GM18507 (cell line): Measurements from ENCODE around the gene G6PC3.
A peak's percentile ranks its signal among the peaks of the same experiment; 100 is the strongest.
"Not testable (repeated sequence)": the region's sequence is repeated elsewhere in the genome, so short reads cannot be mapped to it uniquely, and the experiment has no call there.

Experiments used
- DNase-seq: peaks from one replicate; pipeline ENCODE4 v3.0.0; 2011; ENCODE audit warnings: low read depth; ENCODE audit not compliant: insufficient read length; ENCODE audit errors: extremely low spot score
- FAIRE-seq: peaks from 2 replicates; lab custom pipeline; 2011; peaks lifted over from hg19 to GRCh38; lab: Jason Lieb, UNC

G6PC3 gene

GRCh38 chr17:44118427-44119050 is 48.0 kb downstream of the G6PC3 start:
- no peak for DNase-seq
- no peak for FAIRE-seq

- FAIRE-seq, result no peak
- no peak for DNase-seq
These were observed 48.5 kb downstream of the G6PC3 start for GRCh38 chr17:44119062-44119461.

GRCh38 chr17:44119798-44120197 is 49.3 kb downstream of the G6PC3 start:
- FAIRE-seq, result no peak
- DNase-seq, result no peak

GRCh38 chr17:44120281-44120680 is 49.7 kb downstream of the G6PC3 start:
- not testable (repeated sequence) for FAIRE-seq, DNase-seq

GRCh38 chr17:44120851-44121605 is 50.5 kb downstream of the G6PC3 start:
- DNase-seq (no peak), FAIRE-seq (no peak)

GRCh38 chr17:44121997-44122815 is 51.7 kb downstream of the G6PC3 start:
- no peak for FAIRE-seq
- no peak for DNase-seq

- DNase-seq (no peak), FAIRE-seq (no peak)
These were observed 52.4 kb downstream of the G6PC3 start for GRCh38 chr17:44122816-44123355.

GRCh38 chr17:44123356-44124117 is 53.0 kb downstream of the G6PC3 start, which contains the start of gene HDAC5:
Gene HDAC5, minus strand, starts transcription at chr17:44123641. Its CDS starts 6,126 bp downstream, at chr17:44117515.
- FAIRE-seq, result peak; percentile 92
- peak; percentile 98 for DNase-seq

GRCh38 chr17:44124118-44124438 is 53.5 kb downstream of the G6PC3 start:
- FAIRE-seq (no peak), DNase-seq (no peak)
